B cell (primary cell): ENCODE measurements around the gene ACER1. TPM values are rescaled to one million over a fixed set of nuclear protein-coding genes. Genes with fewer than 3 reads are reported as not detected.
"Not testable (repeated sequence)": the region's sequence is repeated elsewhere in the genome, so short reads cannot be mapped to it uniquely, and the experiment has no call there.

Experiments used
- ATAC-seq: fragments of 200-7000 bp; cut with Tn5 transposase; one replicate; pipeline ENCODE4 v1.10.0; 2021; ENCODE audit warnings: low read depth, mild to moderate bottlenecking, moderate number of reproducible peaks, moderate library complexity
- CTCF ChIA-PET: fragments of 350-600 bp; sonication (Branson Sonifier 250); formaldehyde crosslinking; loops from one replicate; lab custom pipeline; 2021; ENCODE audit warnings: antibody characterized with exemption, inconsistent platforms; lab: Charles Lee
- POLR2A ChIA-PET: fragments of 350-600 bp; sonication (Branson Sonifier 250); formaldehyde crosslinking; loops from one replicate; lab custom pipeline; 2021; ENCODE audit warnings: antibody characterized with exemption; lab: Charles Lee
- DNase-seq: peaks from one replicate; pipeline ENCODE4 v3.0.0; 2013
- H2AFZ ChIP-seq: 2 replicates; pipeline ENCODE4 v1.6.1; 2012; ENCODE audit warnings: mild to moderate bottlenecking, low read depth, low read length; ENCODE audit not compliant: insufficient read depth, poor library complexity, severe bottlenecking
- H3K27ac ChIP-seq, 2 donors: 1 replicate in 1 of 2; 2 replicates in 1 of 2; pipeline ENCODE4 v1.5.1; 2012 to 2013; ENCODE audit warnings: low read length in 2 of 2, mild to moderate bottlenecking in 2 of 2, moderate library complexity in 1 of 2
- H3K27me3 ChIP-seq, 4 experiments: fragments of 200-600 bp in 1 of 4; sonication (generic) in 1 of 4; replicated peaks in 1 of 4; 1 replicate in 2 of 4; 2 replicates in 2 of 4; pipeline versions ENCODE4 v1.6.1 to v1.7.0; 2013 to 2016; ENCODE audit warnings: low read length in 3 of 4, mild to moderate bottlenecking in 2 of 4, mixed read lengths in 1 of 4, moderate library complexity in 1 of 4; ENCODE audit not compliant: insufficient read depth in 4 of 4, control insufficient read depth in 3 of 4; ENCODE audit errors: control extremely low read depth in 1 of 4
- H3K36me3 ChIP-seq, 2 experiments: replicated peaks in 1 of 2; 1 replicate in 1 of 2; 2 replicates in 1 of 2; pipeline versions ENCODE4 v1.6.1 to v1.7.1; 2013; ENCODE audit warnings: low read length in 1 of 2; ENCODE audit not compliant: insufficient read depth in 2 of 2, control insufficient read depth in 1 of 2; ENCODE audit errors: control extremely low read depth in 1 of 2, extremely low read depth in 1 of 2
- H3K4me1 ChIP-seq, 2 donors: fragments of 200-600 bp in 1 of 2; sonication (generic) in 1 of 2; 1 replicate in 1 of 2; 2 replicates in 1 of 2; pipeline versions ENCODE4 v1.5.1 to v1.6.1; 2013 to 2017; ENCODE audit warnings: low read length in 2 of 2; ENCODE audit not compliant: control insufficient read depth in 2 of 2, insufficient read depth in 2 of 2
- H3K4me2 ChIP-seq: replicated peaks from 2 replicates; pipeline ENCODE3; 2012; ENCODE audit warnings: mild to moderate bottlenecking, low read depth, low read length; ENCODE audit not compliant: poor library complexity, severe bottlenecking
- H3K4me3 ChIP-seq, 5 experiments: fragments of 200-600 bp in 1 of 5; sonication (generic) in 1 of 5; 1 replicate in 3 of 5; 2 replicates in 2 of 5; pipeline versions ENCODE4 v1.5.1 to v1.7.0; 2011 to 2016; ENCODE audit warnings: low read length in 4 of 5, mild to moderate bottlenecking in 4 of 5, low read depth in 2 of 5, control low read depth in 1 of 5, moderate library complexity in 1 of 5; ENCODE audit not compliant: insufficient read depth in 1 of 5; ENCODE audit errors: control extremely low read depth in 1 of 5, extremely low read depth in 1 of 5
- H3K79me2 ChIP-seq: fragments of 200-600 bp; sonication (generic); one replicate; pipeline ENCODE4 v1.6.0; 2016; ENCODE audit warnings: low read length; ENCODE audit not compliant: control insufficient read depth, insufficient read depth
- H3K9ac ChIP-seq: fragments of 200-600 bp; sonication (generic); 2 replicates; pipeline ENCODE4 v1.6.1; 2017; ENCODE audit warnings: mild to moderate bottlenecking, low read length, moderate library complexity
- H3K9me3 ChIP-seq, 3 donors: one replicate each; pipeline versions ENCODE4 v1.6.1 to v1.7.1; 2013; ENCODE audit warnings: low read length in 2 of 3; ENCODE audit not compliant: control insufficient read depth in 2 of 3, insufficient read depth in 1 of 3; ENCODE audit errors: control extremely low read depth in 1 of 3
- H4K20me1 ChIP-seq: 2 replicates; pipeline ENCODE4 v1.6.0; 2012; ENCODE audit warnings: mild to moderate bottlenecking, low read length; ENCODE audit not compliant: insufficient read depth, control insufficient read depth, poor library complexity, severe bottlenecking
- H3K27ac Mint-ChIP-seq: one replicate; pipeline ENCODE4 v1.8.0; 2021; ENCODE audit warnings: mixed read lengths
- H3K27me3 Mint-ChIP-seq: one replicate; pipeline ENCODE4 v1.8.0; 2021; ENCODE audit warnings: mixed read lengths
- H3K4me1 Mint-ChIP-seq: one replicate; pipeline ENCODE4 v1.8.0; 2021; ENCODE audit warnings: mixed read lengths
- H3K4me3 Mint-ChIP-seq: one replicate; pipeline ENCODE4 v1.8.0; 2021; ENCODE audit warnings: mixed read lengths
- H3K9me3 Mint-ChIP-seq: one replicate; pipeline ENCODE4 v1.8.0; 2022; ENCODE audit warnings: mixed read lengths; ENCODE audit not compliant: insufficient read depth
- EZH2 ChIP-seq: IDR thresholded peaks from 2 replicates; pipeline ENCODE4 v1.6.1; 2012; ENCODE audit warnings: borderline replicate concordance, low read depth, mild to moderate bottlenecking, moderate library complexity, low read length; ENCODE audit not compliant: insufficient read depth, poor library complexity, severe bottlenecking
- WGBS: methylation state at CpG from one replicate; pipeline ENCODE4 v1.1.5; 2013; ENCODE audit warnings: missing lambda C conversion rate; ENCODE audit not compliant: insufficient coverage; 5-methylcytosine and 5-hydroxymethylcytosine counted together
- intact Hi-C: fragments of 100-400 bp; cut with micrococcal nuclease; formaldehyde crosslinking; loops from one replicate; pipeline ENCODE4 v1.10.0; 2022
- polyA plus RNA-seq: library from polyadenylated mRNA; depleted of rRNA; stranded (reverse); fragments of >200 nt; gene quantifications from 2 replicates; pipeline ENCODE4 v1.2.3, GENCODE V29; 2012
- total RNA-seq, 2 donors: library from RNA; stranded (reverse); fragments of 120-200 nt in 1 of 2; gene quantifications; 1 replicate in 1 of 2; 2 replicates in 1 of 2; pipeline versions ENCODE4 v1.2.3 to v1.2.4, GENCODE V29; 2013 to 2022
- TF ChIP-seq, protein P1 (sequence below): fragments of 200-600 bp; IDR thresholded peaks from one replicate; pipeline ENCODE4 v1.8.0; 2022; ENCODE audit warnings: antibody characterized with exemption, mild to moderate bottlenecking

The ACER1 gene
- total and polyA plus RNA-seq, 2 donors (not counting 1 experiment from before 2014, with no cell fraction given) = not detected

DNA sequence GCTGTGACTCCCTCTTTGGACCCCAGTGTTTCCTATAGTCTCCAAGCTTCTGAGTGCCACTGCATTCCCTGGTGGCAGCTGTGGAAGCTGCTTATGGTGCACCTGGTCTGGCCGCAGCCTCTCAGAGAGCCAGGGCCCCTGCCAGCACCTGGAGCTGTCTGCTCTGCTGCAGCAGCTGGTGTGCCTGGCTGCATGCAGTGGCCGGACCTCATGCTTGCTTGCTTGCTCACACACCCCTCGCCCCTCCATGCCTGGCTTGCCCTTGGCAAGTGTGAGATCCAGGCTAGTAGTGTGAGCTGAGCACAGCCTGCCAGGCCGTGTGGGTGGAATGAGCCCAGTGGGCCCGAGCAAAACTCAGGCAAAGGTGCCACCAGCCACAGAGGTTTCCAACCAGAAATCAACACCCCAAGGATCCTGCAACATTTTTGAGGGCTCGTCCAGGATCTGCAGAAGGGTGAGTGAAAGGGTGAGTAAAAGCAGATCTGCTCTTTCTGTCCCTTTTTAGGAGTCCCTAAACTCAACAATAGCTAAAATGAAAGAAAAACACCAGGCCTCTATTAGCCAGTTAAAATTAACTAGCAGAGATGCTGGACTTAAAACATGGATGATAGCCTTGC is 46.0 kb downstream of the ACER1 start:
- Histone ChIP-seq H4K20me1 (no peaks in the 10 kb centered on the region), H3K36me3 (no peaks in the 10 kb centered on the region), H3K4me2 (no peak overlapping the region), H3K4me1 (no peaks in the 10 kb centered on the region), H3K27me3 (no peaks in the 10 kb centered on the region), H3K27ac (no peak overlapping the region), H3K4me3 (no peak overlapping the region), H2AFZ (no peak overlapping the region), H3K79me2 (no peaks in the 10 kb centered on the region), H3K9me3 (peaks cover 0 to 76% (median 56%) of the 10 kb centered on the region in 3 donors), H3K9ac (no peak overlapping the region)
- ChIA-PET CTCF (interaction anchor here (0.6 to 1.2 kb wide), 3 partner anchors 69 to 170 kb away, joined by 3 to 4 read pairs (median 3); no protein-coding TSS in a partner anchor), POLR2A (no interaction called here)
- 86% methylated on average over 5 of the region's 6 CpGs for WGBS
- ATAC-seq = no peak
- Mint-ChIP-seq H3K27me3 (no peaks in the 10 kb centered on the region), H3K4me3 (no peak overlapping the region), H3K27ac (no peak overlapping the region), H3K4me1 (no peaks in the 10 kb centered on the region), H3K9me3 (peaks cover 10% of the 10 kb centered on the region)
- TF ChIP-seq, protein P1, sequence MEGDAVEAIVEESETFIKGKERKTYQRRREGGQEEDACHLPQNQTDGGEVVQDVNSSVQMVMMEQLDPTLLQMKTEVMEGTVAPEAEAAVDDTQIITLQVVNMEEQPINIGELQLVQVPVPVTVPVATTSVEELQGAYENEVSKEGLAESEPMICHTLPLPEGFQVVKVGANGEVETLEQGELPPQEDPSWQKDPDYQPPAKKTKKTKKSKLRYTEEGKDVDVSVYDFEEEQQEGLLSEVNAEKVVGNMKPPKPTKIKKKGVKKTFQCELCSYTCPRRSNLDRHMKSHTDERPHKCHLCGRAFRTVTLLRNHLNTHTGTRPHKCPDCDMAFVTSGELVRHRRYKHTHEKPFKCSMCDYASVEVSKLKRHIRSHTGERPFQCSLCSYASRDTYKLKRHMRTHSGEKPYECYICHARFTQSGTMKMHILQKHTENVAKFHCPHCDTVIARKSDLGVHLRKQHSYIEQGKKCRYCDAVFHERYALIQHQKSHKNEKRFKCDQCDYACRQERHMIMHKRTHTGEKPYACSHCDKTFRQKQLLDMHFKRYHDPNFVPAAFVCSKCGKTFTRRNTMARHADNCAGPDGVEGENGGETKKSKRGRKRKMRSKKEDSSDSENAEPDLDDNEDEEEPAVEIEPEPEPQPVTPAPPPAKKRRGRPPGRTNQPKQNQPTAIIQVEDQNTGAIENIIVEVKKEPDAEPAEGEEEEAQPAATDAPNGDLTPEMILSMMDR = no peak
- TF ChIP-seq EZH2 = no peak
- intact Hi-C loops = no loop called here
- DNase-seq = no peak

GRCh38 chr19:6286676-6287075 is 46.7 kb downstream of the ACER1 start:
- Histone ChIP-seq H3K4me2 (no peak overlapping the region), H3K9me3 (peaks cover 0 to 69% (median 49%) of the 10 kb centered on the region in 3 donors), H2AFZ (no peak overlapping the region), H3K9ac (no peak overlapping the region), H3K79me2 (no peaks in the 10 kb centered on the region), H3K36me3 (no peaks in the 10 kb centered on the region), H4K20me1 (no peaks in the 10 kb centered on the region), H3K4me1 (no peaks in the 10 kb centered on the region), H3K4me3 (no peak overlapping the region), H3K27ac (no peak overlapping the region), H3K27me3 (no peaks in the 10 kb centered on the region)
- intact Hi-C loops = no loop called here
- H3K4me3 Mint-ChIP-seq = no peak overlapping the region
- peaks cover 9% of the 10 kb centered on the region for H3K9me3 Mint-ChIP-seq
- TF ChIP-seq EZH2 = no peak
- TF ChIP-seq, protein P1 = no peak
- 83% methylated on average over 3 of the region's 4 CpGs for WGBS
- DNase-seq (no peak), ATAC-seq (no peak)
- CTCF ChIA-PET = interaction anchor here (0.7 to 1.2 kb wide), 2 partner anchors 68 to 171 kb away, joined by 3 to 4 read pairs; no protein-coding TSS in a partner anchor
- H3K27me3 Mint-ChIP-seq = no peaks in the 10 kb centered on the region
- POLR2A ChIA-PET = no interaction called here
- H3K27ac Mint-ChIP-seq = no peak overlapping the region
- no peaks in the 10 kb centered on the region for H3K4me1 Mint-ChIP-seq

GRCh38 chr19:6282393-6282792 is 51.0 kb downstream of the ACER1 start:
- H3K4me3 ChIP-seq, H2AFZ ChIP-seq, H3K36me3 ChIP-seq, H3K9me3 Mint-ChIP-seq, DNase-seq, H3K27ac Mint-ChIP-seq, H3K27ac ChIP-seq, H3K4me2 ChIP-seq, H3K9ac ChIP-seq, CTCF ChIA-PET, H3K27me3 Mint-ChIP-seq, POLR2A ChIA-PET, ATAC-seq, H3K4me3 Mint-ChIP-seq, H3K27me3 ChIP-seq: not testable (repeated sequence)
- H3K4me1 ChIP-seq = peaks cover 15 to 21% of the 10 kb centered on the region in 2 donors
- no CpG with 5 or more reads among the region's 6 CpGs for WGBS
- intact Hi-C loops = loop anchor here (5.0 kb wide), 1 partner anchor 580 kb away; no protein-coding TSS in a partner anchor
- H3K9me3 ChIP-seq = peaks cover 0 to 27% (median 19%) of the 10 kb centered on the region in 3 donors
- H3K4me1 Mint-ChIP-seq = peaks cover 17% of the 10 kb centered on the region
- H3K79me2 ChIP-seq = peaks cover 20% of the 10 kb centered on the region
- H4K20me1 ChIP-seq = peaks cover 18% of the 10 kb centered on the region
